K562 (cell line): ENCODE data around the gene ANO6. TPM values are rescaled to one million over a fixed set of nuclear protein-coding genes. Genes with fewer than 3 reads are reported as not detected.

Experiments used
- ATAC-seq: fragments of 200-7000 bp; cut with Tn5 transposase; 3 replicates; pipeline ENCODE4 v1.9.1; 2020; ENCODE audit warnings: moderate library complexity
- BruUV-seq: library from RNA; stranded (reverse); fragments of 400-500 nt; replicated peaks from 2 replicates; lab custom pipeline; 2021; lab: Mats Ljungman, UMichigan
- CTCF ChIA-PET: fragments of 300-600 bp; formaldehyde crosslinking; extraction: SDS; loops from one replicate; lab custom pipeline; 2021; ENCODE audit warnings: low intra/inter-chr PET ratio; lab: Yijun Ruan, JAX
- POLR2A ChIA-PET: fragments of 300-600, 350-650 bp; sonication (Branson Sonifier 250); formaldehyde crosslinking; extraction: SDS; loops from one replicate; lab custom pipeline; 2021; ENCODE audit warnings: antibody characterized with exemption, inconsistent platforms; lab: Yijun Ruan, JAX
- DNase-seq, 4 experiments: peaks; one replicate each; pipeline versions ENCODE4 v3.0.0 to v3.0.0-alpha.2; 2011 to 2018; ENCODE audit warnings: low spot score in 3 of 4, mixed read lengths in 3 of 4; ENCODE audit errors: extremely low read depth in 1 of 4
- FAIRE-seq: peaks from 2 replicates; lab custom pipeline; 2011; peaks lifted over from hg19 to GRCh38; lab: Jason Lieb, UNC
- H2AFZ ChIP-seq: 2 replicates; pipeline ENCODE4 v1.6.0; 2011; ENCODE audit warnings: low read depth, low read length, control low read depth, inconsistent platforms
- H3K27ac ChIP-seq: fragments of 200-600 bp; 3 replicates; pipeline ENCODE4 v1.8.0; 2011; ENCODE audit warnings: low read depth, mild to moderate bottlenecking, control low read depth, inconsistent platforms, low read length, moderate library complexity, mixed read lengths; ENCODE audit errors: extremely low read depth
- H3K27me3 ChIP-seq, 2 experiments: fragments of 300-600 bp in 1 of 2; 2 replicates in 1 of 2; 3 replicates in 1 of 2; pipeline versions ENCODE4 v1.6.0 to v1.8.0; 2011; ENCODE audit warnings: inconsistent platforms in 2 of 2, low read length in 2 of 2, mild to moderate bottlenecking in 1 of 2, mixed read lengths in 1 of 2, moderate library complexity in 1 of 2; ENCODE audit not compliant: control insufficient read depth in 2 of 2, insufficient read depth in 2 of 2
- H3K36me3 ChIP-seq: fragments of 300-600 bp; 3 replicates; pipeline ENCODE4 v1.8.0; 2011; ENCODE audit warnings: mild to moderate bottlenecking, low read length, inconsistent platforms; ENCODE audit not compliant: control insufficient read depth, insufficient read depth
- H3K4me1 ChIP-seq, 2 experiments: fragments of 200-600 bp in 1 of 2; replicated peaks in 1 of 2; 2 replicates in 1 of 2; 3 replicates in 1 of 2; pipeline versions ENCODE4 v1.5.1 to v1.8.0; 2011; ENCODE audit warnings: inconsistent platforms in 2 of 2, low read length in 2 of 2, mild to moderate bottlenecking in 1 of 2, mixed read lengths in 1 of 2, moderate library complexity in 1 of 2; ENCODE audit not compliant: control insufficient read depth in 2 of 2, insufficient read depth in 2 of 2
- H3K4me2 ChIP-seq: 2 replicates; pipeline ENCODE4 v1.6.1; 2011; ENCODE audit warnings: low read length, control low read depth, inconsistent platforms, mixed read lengths; ENCODE audit not compliant: insufficient read depth
- H3K4me3 ChIP-seq: fragments of 200-600 bp; sonication (generic), shearing (Covaris generic); 2 replicates; pipeline ENCODE4 v1.5.1; 2016; ENCODE audit warnings: control low read depth, inconsistent platforms
- H3K79me2 ChIP-seq: fragments of 200-600 bp; 3 replicates; pipeline ENCODE4 v1.8.0; 2011; ENCODE audit warnings: low read length, inconsistent platforms; ENCODE audit not compliant: control insufficient read depth, insufficient read depth
- H3K9ac ChIP-seq, 2 experiments: 2 replicates each; pipeline versions ENCODE4 v1.6.0 to v1.6.1; 2011; ENCODE audit warnings: low read depth in 2 of 2, low read length in 2 of 2, control low read depth in 1 of 2, inconsistent platforms in 1 of 2, mild to moderate bottlenecking in 1 of 2, mixed read lengths in 1 of 2; ENCODE audit not compliant: insufficient read depth in 1 of 2
- H3K9me1 ChIP-seq: one replicate; pipeline ENCODE4 v1.6.0; 2011; ENCODE audit warnings: inconsistent platforms, mild to moderate bottlenecking, low read length, moderate library complexity; ENCODE audit not compliant: control insufficient read depth, insufficient read depth
- H3K9me3 ChIP-seq: replicated peaks from 2 replicates; pipeline ENCODE4 v1.5.1; 2011; ENCODE audit warnings: low read depth, low read length, inconsistent platforms; ENCODE audit not compliant: control insufficient read depth, insufficient read depth
- H4K20me1 ChIP-seq: replicated peaks from 2 replicates; pipeline ENCODE4 v1.6.1; 2011; ENCODE audit warnings: low read length, inconsistent platforms, mixed read lengths; ENCODE audit not compliant: control insufficient read depth, insufficient read depth
- CBFA2T2 ChIP-seq: fragments of 450-650 bp; conservative IDR thresholded peaks from 2 replicates; pipeline ENCODE4 v1.6.1; 2017; ENCODE audit warnings: mild to moderate bottlenecking
- CEBPB ChIP-seq: fragments of 450-650 bp; IDR thresholded peaks from 2 replicates; pipeline ENCODE4 v1.6.1; 2016; ENCODE audit warnings: missing genetic modification characterization, missing compliant biosample characterization
- CTBP1 ChIP-seq: fragments of 450-650 bp; IDR thresholded peaks from 2 replicates; pipeline ENCODE4 v1.6.1; 2016; ENCODE audit warnings: borderline replicate concordance
- ILF3 ChIP-seq: fragments of 450-650 bp; IDR thresholded peaks from 2 replicates; pipeline ENCODE4 v1.6.1; 2018; ENCODE audit warnings: antibody characterized with exemption, mild to moderate bottlenecking, moderate library complexity, borderline replicate concordance
- KAT2B ChIP-seq: IDR thresholded peaks from one replicate; pipeline ENCODE4 v1.6.1; 2012; ENCODE audit warnings: low read depth, mild to moderate bottlenecking, control low read depth, inconsistent platforms, low read length, moderate library complexity
- MCM5 ChIP-seq: fragments of 450-650 bp; IDR thresholded peaks from 2 replicates; pipeline ENCODE4 v1.6.1; 2016; ENCODE audit warnings: low read depth
- NFE2 ChIP-seq: IDR thresholded peaks from 2 replicates; pipeline ENCODE4 v1.6.1; 2014; ENCODE audit warnings: antibody characterized with exemption, low read depth
- NFXL1 ChIP-seq: fragments of 450-650 bp; formaldehyde crosslinking; IDR thresholded peaks from 2 replicates; pipeline ENCODE4 v1.4.0; 2021; ENCODE audit warnings: mild to moderate bottlenecking
- NR4A1 ChIP-seq, 2 experiments: fragments of 250-450 bp in 1 of 2; fragments of 450-650 bp in 1 of 2; sonication (Bioruptor Pico) in 1 of 2; IDR thresholded peaks; 2 replicates each; pipeline versions ENCODE4 v1.4.0 to v1.6.1; 2016 to 2020; ENCODE audit warnings: mild to moderate bottlenecking in 2 of 2, missing compliant biosample characterization in 1 of 2, missing genetic modification characterization in 1 of 2, moderate library complexity in 1 of 2
- RFX1 ChIP-seq: fragments of 450-650 bp; IDR thresholded peaks from 2 replicates; pipeline ENCODE4 v1.6.1; 2016; ENCODE audit warnings: mild to moderate bottlenecking, moderate library complexity
- SETDB1 ChIP-seq: IDR thresholded peaks from one replicate; pipeline ENCODE4 v1.6.1; 2012; ENCODE audit warnings: low read length, control low read depth, inconsistent platforms
- SMAD3 ChIP-seq: fragments of 450-650 bp; formaldehyde crosslinking; conservative IDR thresholded peaks from 2 replicates; pipeline ENCODE4 v1.4.0; 2020; ENCODE audit warnings: mild to moderate bottlenecking
- XRCC3 ChIP-seq: fragments of 450-650 bp; IDR thresholded peaks from 2 replicates; pipeline ENCODE4 v1.6.1; 2017; ENCODE audit warnings: mild to moderate bottlenecking, moderate library complexity
- ZBTB17 ChIP-seq: fragments of 450-650 bp; formaldehyde crosslinking; IDR thresholded peaks from 2 replicates; pipeline ENCODE4 v1.4.0; 2020; ENCODE audit warnings: mild to moderate bottlenecking
- WGBS: fragments of 100-300 bp; shearing (Covaris generic); methylation state at CpG from one replicate; pipeline ENCODE4 v1.1.6; 2016; ENCODE audit warnings: low coverage, mixed read lengths; ENCODE audit not compliant: insufficient coverage; ENCODE audit errors: missing lambda C conversion rate; 5-methylcytosine and 5-hydroxymethylcytosine counted together
- in situ Hi-C: fragments of 300-500 bp; cut with MboI; formaldehyde crosslinking; loops from 4 replicates; pipeline ENCODE4 v1.15.0; 2018; ENCODE audit warnings: inconsistent platforms, mixed read lengths
- intact Hi-C: fragments of 100-400 bp; cut with micrococcal nuclease; formaldehyde crosslinking; loops from 2 replicates; pipeline ENCODE4 v1.14.2; 2022
- polyA plus RNA-seq, 8 experiments: library from polyadenylated mRNA; depleted of rRNA in 4 of 8; stranded (reverse) in 5 of 8; unstranded in 3 of 8; fragments of >200 nt; fragmentation: Nextera tagmentation in 2 of 8; fragmentation: Illumina TruSeq in 1 of 8; extraction: Ambion mirVana in 2 of 8; extraction: Trizol in 1 of 8; gene quantifications; 2 replicates each; pipeline versions ENCODE4 v1.2.1 to v1.2.3, GENCODE V29; 2011 to 2014; ENCODE audit warnings: inconsistent platforms in 1 of 8, missing spikeins in 1 of 8
- total RNA-seq, 7 experiments: library from RNA; depleted of rRNA in 6 of 7; stranded (reverse); fragments of >200 nt in 6 of 7; fragmentation: Illumina TruSeq in 2 of 7; extraction: Trizol in 2 of 7; gene quantifications; 2 replicates each; pipeline versions ENCODE4 v1.2.1 to v1.2.3, GENCODE V29; 2011 to 2021; ENCODE audit warnings: low replicate concordance in 1 of 7
- TF ChIP-seq, protein P1 (sequence below), 2 experiments: IDR thresholded peaks in 1 of 2; conservative IDR thresholded peaks in 1 of 2; 2 replicates each; pipeline ENCODE4 v1.6.1; 2016; ENCODE audit warnings: low read depth in 2 of 2, mild to moderate bottlenecking in 1 of 2, missing compliant biosample characterization in 1 of 2, missing genetic modification characterization in 1 of 2, moderate library complexity in 1 of 2
- TF ChIP-seq, protein P2 (sequence below): sonication (generic); formaldehyde crosslinking; IDR thresholded peaks from 2 replicates; pipeline ENCODE4 v1.9.0; 2022; ENCODE audit warnings: mild to moderate bottlenecking, missing genetic modification reagents
- TF ChIP-seq, protein P3 (sequence below): fragments of 250-450 bp; sonication (Bioruptor Pico); IDR thresholded peaks from 2 replicates; pipeline ENCODE4 v1.8.0; 2021; ENCODE audit warnings: moderate library complexity, mild to moderate bottlenecking, inconsistent platforms
- TF ChIP-seq, protein P4 (sequence below): IDR thresholded peaks from 2 replicates; pipeline ENCODE4 v1.6.1; 2016; ENCODE audit warnings: missing genetic modification characterization, missing compliant biosample characterization

Gene ANO6
- total and polyA plus RNA-seq, 9 of the 15 experiments (the other 6 are each of a cell fraction or from before 2014, with no cell fraction given): 3.5 to 24.7 (median 20.3) TPM

DNA sequence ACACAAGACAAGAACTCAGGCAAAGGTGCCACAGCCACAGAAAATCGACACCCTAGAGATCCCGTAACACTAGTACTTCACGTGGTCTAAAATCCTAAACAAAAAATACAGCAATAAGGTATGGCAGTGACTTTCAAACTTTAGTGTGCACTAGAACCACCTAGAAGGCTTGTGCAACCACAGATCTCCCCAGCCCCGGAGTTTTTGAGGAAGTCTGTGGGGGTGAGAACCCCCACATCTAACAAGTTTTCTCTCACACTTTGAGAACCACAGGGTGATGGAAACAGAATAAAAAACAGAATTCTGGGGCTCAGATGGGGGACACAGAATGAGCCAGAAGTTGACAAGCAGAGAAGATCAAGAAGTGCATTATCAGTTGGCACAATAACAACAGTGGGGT, 254.0 kb downstream of the ANO6 start:
- BruUV-seq: no TSS peak
- ChIA-PET POLR2A (no interaction called here), CTCF (no interaction called here)
- peaks cover 0 to 7% of the 10 kb centered on the region in 2 experiments; a peak in 1 of 5 replicates for H3K27me3 ChIP-seq
- H3K4me1 ChIP-seq: peaks cover 0 to 5% of the 10 kb centered on the region in 2 experiments; a peak in 1 of 5 replicates
- H3K9me3 ChIP-seq: no peaks in the 10 kb centered on the region
- H2AFZ ChIP-seq: no peak overlapping the region
- H3K79me2 ChIP-seq: no peaks in the 10 kb centered on the region
- no peak overlapping the region for H3K4me3 ChIP-seq
- no peak for ATAC-seq
- no peaks in the 10 kb centered on the region for H4K20me1 ChIP-seq
- H3K27ac ChIP-seq: no peak overlapping the region
- no peak for DNase-seq
- H3K4me2 ChIP-seq: no peak overlapping the region
- H3K9me1 ChIP-seq: no peaks in the 10 kb centered on the region
- H3K36me3 ChIP-seq: no peaks in the 10 kb centered on the region
- no peak for FAIRE-seq
- 0% methylated on average over 4 of the region's 4 CpGs for WGBS
- in situ Hi-C loops (no loop called here), intact Hi-C loops (no loop called here)
- H3K9ac ChIP-seq: no peak overlapping the region
- TF ChIP-seq ZBTB17 (no peak), CTBP1 (no peak), CBFA2T2 (no peak), NFXL1 (CRISPR knock-in tag) (no peak), NR4A1 (CRISPR knock-in tag; IDR thresholded peaks at IDR 0.05) (no peak), NR4A1 (tag; IDR thresholded peaks at IDR 0.05) (no peak), XRCC3 (no peak), SMAD3 (CRISPR knock-in tag) (no peak), CEBPB (no peak), ILF3 (no peak), KAT2B (no peak), MCM5 (no peak), NFE2 (no peak), SETDB1 (no peak), RFX1 (no peak)
- TF ChIP-seq, protein P1, sequence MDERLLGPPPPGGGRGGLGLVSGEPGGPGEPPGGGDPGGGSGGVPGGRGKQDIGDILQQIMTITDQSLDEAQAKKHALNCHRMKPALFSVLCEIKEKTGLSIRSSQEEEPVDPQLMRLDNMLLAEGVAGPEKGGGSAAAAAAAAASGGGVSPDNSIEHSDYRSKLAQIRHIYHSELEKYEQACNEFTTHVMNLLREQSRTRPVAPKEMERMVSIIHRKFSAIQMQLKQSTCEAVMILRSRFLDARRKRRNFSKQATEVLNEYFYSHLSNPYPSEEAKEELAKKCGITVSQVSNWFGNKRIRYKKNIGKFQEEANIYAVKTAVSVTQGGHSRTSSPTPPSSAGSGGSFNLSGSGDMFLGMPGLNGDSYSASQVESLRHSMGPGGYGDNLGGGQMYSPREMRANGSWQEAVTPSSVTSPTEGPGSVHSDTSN (CRISPR knock-in tag; IDR thresholded peaks at IDR 0.05; ENCODE audit: low read depth): no peak
- TF ChIP-seq, protein P1 (tag; conservative IDR thresholded peaks at IDR 0.05; ENCODE audit: low read depth): no peak
- TF ChIP-seq, protein P2, sequence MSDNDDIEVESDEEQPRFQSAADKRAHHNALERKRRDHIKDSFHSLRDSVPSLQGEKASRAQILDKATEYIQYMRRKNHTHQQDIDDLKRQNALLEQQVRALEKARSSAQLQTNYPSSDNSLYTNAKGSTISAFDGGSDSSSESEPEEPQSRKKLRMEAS (CRISPR knock-in tag): no peak
- TF ChIP-seq, protein P3, sequence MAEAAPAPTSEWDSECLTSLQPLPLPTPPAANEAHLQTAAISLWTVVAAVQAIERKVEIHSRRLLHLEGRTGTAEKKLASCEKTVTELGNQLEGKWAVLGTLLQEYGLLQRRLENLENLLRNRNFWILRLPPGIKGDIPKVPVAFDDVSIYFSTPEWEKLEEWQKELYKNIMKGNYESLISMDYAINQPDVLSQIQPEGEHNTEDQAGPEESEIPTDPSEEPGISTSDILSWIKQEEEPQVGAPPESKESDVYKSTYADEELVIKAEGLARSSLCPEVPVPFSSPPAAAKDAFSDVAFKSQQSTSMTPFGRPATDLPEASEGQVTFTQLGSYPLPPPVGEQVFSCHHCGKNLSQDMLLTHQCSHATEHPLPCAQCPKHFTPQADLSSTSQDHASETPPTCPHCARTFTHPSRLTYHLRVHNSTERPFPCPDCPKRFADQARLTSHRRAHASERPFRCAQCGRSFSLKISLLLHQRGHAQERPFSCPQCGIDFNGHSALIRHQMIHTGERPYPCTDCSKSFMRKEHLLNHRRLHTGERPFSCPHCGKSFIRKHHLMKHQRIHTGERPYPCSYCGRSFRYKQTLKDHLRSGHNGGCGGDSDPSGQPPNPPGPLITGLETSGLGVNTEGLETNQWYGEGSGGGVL (CRISPR knock-in tag): no peak
- TF ChIP-seq, protein P4, sequence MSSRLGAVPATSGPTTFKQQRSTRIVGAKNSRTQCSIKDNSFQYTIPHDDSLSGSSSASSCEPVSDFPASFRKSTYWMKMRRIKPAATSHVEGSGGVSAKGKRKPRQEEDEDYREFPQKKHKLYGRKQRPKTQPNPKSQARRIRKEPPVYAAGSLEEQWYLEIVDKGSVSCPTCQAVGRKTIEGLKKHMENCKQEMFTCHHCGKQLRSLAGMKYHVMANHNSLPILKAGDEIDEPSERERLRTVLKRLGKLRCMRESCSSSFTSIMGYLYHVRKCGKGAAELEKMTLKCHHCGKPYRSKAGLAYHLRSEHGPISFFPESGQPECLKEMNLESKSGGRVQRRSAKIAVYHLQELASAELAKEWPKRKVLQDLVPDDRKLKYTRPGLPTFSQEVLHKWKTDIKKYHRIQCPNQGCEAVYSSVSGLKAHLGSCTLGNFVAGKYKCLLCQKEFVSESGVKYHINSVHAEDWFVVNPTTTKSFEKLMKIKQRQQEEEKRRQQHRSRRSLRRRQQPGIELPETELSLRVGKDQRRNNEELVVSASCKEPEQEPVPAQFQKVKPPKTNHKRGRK: no peak
